T-helper 17 cell (primary cell): ENCODE results near the gene EXOSC1. TPM values are rescaled to one million over a fixed set of nuclear protein-coding genes. Genes with fewer than 3 reads are reported as not detected.
"Not testable (repeated sequence)": the region's sequence is repeated elsewhere in the genome, so short reads cannot be mapped to it uniquely, and the experiment has no call there.

ENCODE experiments used
- ATAC-seq: fragments of 150-1000 bp; cut with Tn5 transposase; 2 replicates; pipeline ENCODE4 v1.10.0; 2021; ENCODE audit warnings: mild to moderate bottlenecking, moderate library complexity
- DNase-seq, 3 donors: peaks; one replicate each; pipeline versions ENCODE4 v3.0.0 to v3.0.0-alpha.2; 2020 to 2021
- H3K9me3 ChIP-seq: one replicate; pipeline ENCODE4 v1.7.0; 2013; ENCODE audit warnings: low read length, mild to moderate bottlenecking; ENCODE audit not compliant: control insufficient read depth, poor library complexity, severe bottlenecking
- H3K27ac Mint-ChIP-seq: one replicate; pipeline ENCODE4 v1.8.0; 2022; ENCODE audit warnings: mild to moderate bottlenecking, moderate library complexity, mixed read lengths
- H3K27me3 Mint-ChIP-seq: one replicate; pipeline ENCODE4 v1.8.0; 2022; ENCODE audit warnings: mixed read lengths
- H3K36me3 Mint-ChIP-seq: one replicate; pipeline ENCODE4 v1.8.0; 2022; ENCODE audit warnings: low read depth, mixed read lengths
- H3K4me1 Mint-ChIP-seq: one replicate; pipeline ENCODE4 v1.8.0; 2022; ENCODE audit warnings: mild to moderate bottlenecking, mixed read lengths
- H3K4me3 Mint-ChIP-seq: one replicate; pipeline ENCODE4 v1.8.0; 2022; ENCODE audit warnings: mild to moderate bottlenecking, moderate library complexity, mixed read lengths
- total RNA-seq, 4 donors: library from RNA in 2 of 4; stranded (reverse) in 2 of 4; gene quantifications; one replicate each; pipeline ENCODE4 v1.2.3 and lab custom pipeline; 2022 to 2026

The EXOSC1 gene, protein sequence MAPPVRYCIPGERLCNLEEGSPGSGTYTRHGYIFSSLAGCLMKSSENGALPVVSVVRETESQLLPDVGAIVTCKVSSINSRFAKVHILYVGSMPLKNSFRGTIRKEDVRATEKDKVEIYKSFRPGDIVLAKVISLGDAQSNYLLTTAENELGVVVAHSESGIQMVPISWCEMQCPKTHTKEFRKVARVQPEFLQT
- 10 to 100 TPM; 32.0 to 38.6 TPM for total RNA-seq
- total RNA-seq (lab: John Stamatoyannopoulos, UW) = 25.6 to 51.5 reads per million in 2 donors

DNA sequence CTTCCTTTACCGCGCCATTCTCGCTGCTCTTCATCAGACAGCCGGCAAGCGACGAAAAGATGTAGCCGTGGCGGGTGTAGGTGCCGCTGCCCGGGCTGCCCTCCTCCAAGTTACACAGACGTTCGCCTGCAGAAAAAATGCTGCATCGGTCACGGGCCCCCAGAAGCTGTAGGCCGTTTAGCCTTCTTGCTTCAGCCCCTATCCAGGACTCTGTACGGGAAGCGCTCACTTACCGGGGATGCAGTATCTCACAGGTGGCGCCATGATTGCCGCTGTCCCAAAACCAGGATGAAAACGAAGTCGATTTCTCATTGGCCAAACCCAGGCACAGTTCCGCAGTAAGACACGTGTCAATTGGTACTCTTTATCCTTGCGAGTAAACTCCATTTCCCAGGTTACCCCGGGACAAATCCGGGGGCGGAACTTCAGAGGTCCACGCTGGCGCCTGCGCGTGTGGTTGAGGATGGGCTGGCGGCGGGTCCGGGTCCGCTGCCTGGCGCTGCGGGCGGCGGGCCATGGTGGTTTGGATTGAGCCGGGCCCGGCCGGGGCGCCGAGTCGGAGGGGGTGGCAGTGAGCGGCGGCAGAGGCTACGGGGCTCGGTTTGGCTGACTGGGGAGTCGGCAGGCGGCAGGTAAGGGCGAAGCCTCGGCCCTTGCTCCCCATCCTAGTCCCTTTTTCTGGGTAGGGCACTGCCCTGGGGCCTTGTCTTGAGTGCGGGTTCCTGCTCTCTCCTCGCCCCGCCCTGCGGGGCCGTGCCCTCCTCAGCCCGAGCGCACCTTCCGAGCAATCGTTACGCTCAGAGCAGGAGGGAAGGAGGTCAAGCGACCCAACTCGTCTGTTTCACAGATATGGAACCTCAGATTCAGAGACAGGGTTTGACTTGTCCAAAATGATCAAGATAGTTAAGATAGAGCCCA, at the start of gene EXOSC1, which contains the start of gene ZDHHC16:
Gene EXOSC1, minus strand, starts transcription at position 285 of the 918 bp plus-strand sequence. Its CDS starts 21 bp downstream, at position 264.
Gene ZDHHC16, plus strand, starts transcription at position 454 of the 918 bp plus-strand sequence. CDS start 5,501 bp downstream, outside the sequence.
- DNase-seq = peak; percentile 77 to 84 (median 79)
- Mint-ChIP-seq H3K4me3 (peak within 1 kb of the TSS; percentile 97), H3K4me1 (peaks cover 38% of the 10 kb centered on the region)

GRCh38 chr10:97494863-97495506, 49.2 kb upstream of the EXOSC1 start:
- no peaks in the 10 kb centered on the region for H3K36me3 Mint-ChIP-seq
- no peaks in the 10 kb centered on the region for H3K9me3 ChIP-seq
- H3K4me1 Mint-ChIP-seq = peaks cover 38% of the 10 kb centered on the region
- DNase-seq (no peak), ATAC-seq (no peak)
- H3K27ac Mint-ChIP-seq = peak overlapping the region; percentile 80
- peak overlapping the region; percentile 65 for H3K4me3 Mint-ChIP-seq
- H3K27me3 Mint-ChIP-seq = peaks cover 3% of the 10 kb centered on the region

More for the DNA sequence above, at the start of gene EXOSC1, which contains the start of gene ZDHHC16:
- H3K27ac Mint-ChIP-seq = peak within 1 kb of the TSS; percentile 91
- ATAC-seq = peak; percentile 97
- H3K36me3 Mint-ChIP-seq = peaks cover 3% of the 10 kb centered on the region
- H3K9me3 ChIP-seq = no peaks in the 10 kb centered on the region
- no peaks in the 10 kb centered on the region for H3K27me3 Mint-ChIP-seq

- Mint-ChIP-seq H3K27ac (peak overlapping the region; percentile 80), H3K4me3 (no peak overlapping the region), H3K27me3 (no peaks in the 10 kb centered on the region), H3K36me3 (no peaks in the 10 kb centered on the region), H3K4me1 (peaks cover 39% of the 10 kb centered on the region)
- no peaks in the 10 kb centered on the region for H3K9me3 ChIP-seq
- DNase-seq (no peak), ATAC-seq (no peak)
These were observed 48.3 kb upstream of the EXOSC1 start for GRCh38 chr10:97494151-97494550.

- no peak for ATAC-seq
- Mint-ChIP-seq H3K4me3 (no peak overlapping the region), H3K27me3 (no peaks in the 10 kb centered on the region)
These were observed 44.8 kb upstream of the EXOSC1 start for GRCh38 chr10:97490592-97490991.

GRCh38 chr10:97485647-97486281, 40.0 kb upstream of the EXOSC1 start:
- H3K27me3 Mint-ChIP-seq = no peaks in the 10 kb centered on the region
- no peaks in the 10 kb centered on the region for H3K36me3 Mint-ChIP-seq
- no peak for ATAC-seq
- peak overlapping the region; percentile 77 for H3K27ac Mint-ChIP-seq
- H3K4me1 Mint-ChIP-seq = peaks cover 28% of the 10 kb centered on the region
- H3K9me3 ChIP-seq = no peaks in the 10 kb centered on the region
- DNase-seq = no peak
- no peak overlapping the region for H3K4me3 Mint-ChIP-seq

More at GRCh38 chr10:97490592-97490991, 44.8 kb upstream of the EXOSC1 start:
- peak overlapping the region; percentile 54 for H3K27ac Mint-ChIP-seq
- no peaks in the 10 kb centered on the region for H3K36me3 Mint-ChIP-seq
- peaks cover 40% of the 10 kb centered on the region for H3K4me1 Mint-ChIP-seq
- no peaks in the 10 kb centered on the region for H3K9me3 ChIP-seq
- DNase-seq = no peak

DNA sequence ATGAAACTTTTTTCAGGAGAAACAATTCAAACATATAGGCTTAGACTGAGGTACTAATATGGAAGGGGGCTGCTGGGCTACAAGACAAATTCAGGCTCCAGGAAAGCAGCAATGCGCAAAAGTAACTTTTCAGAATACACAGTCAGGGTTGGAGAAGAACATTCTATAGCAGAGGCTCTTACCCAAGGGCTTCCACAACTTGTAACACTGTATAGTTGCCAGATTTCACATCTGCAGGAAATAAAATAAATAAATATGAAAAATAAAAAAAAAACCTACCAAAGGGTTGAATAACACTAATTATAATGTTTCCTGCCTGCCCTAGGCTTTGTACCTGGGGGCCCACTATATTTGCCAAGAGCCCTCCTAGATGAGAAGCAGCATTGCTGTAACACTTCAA, 38.1 kb upstream of the EXOSC1 start:
- H3K36me3 Mint-ChIP-seq = peaks cover 2% of the 10 kb centered on the region
- peaks cover 17% of the 10 kb centered on the region for H3K4me1 Mint-ChIP-seq
- H3K27ac Mint-ChIP-seq = no peak overlapping the region
- H3K4me3 Mint-ChIP-seq = no peak overlapping the region
- DNase-seq (no peak), ATAC-seq (no peak)
- no peaks in the 10 kb centered on the region for H3K9me3 ChIP-seq
- H3K27me3 Mint-ChIP-seq = no peaks in the 10 kb centered on the region

GRCh38 chr10:97483506-97483905, 37.7 kb upstream of the EXOSC1 start:
- Mint-ChIP-seq H3K4me3 (no peak overlapping the region), H3K4me1 (peaks cover 16% of the 10 kb centered on the region), H3K27me3 (no peaks in the 10 kb centered on the region), H3K27ac (no peak overlapping the region), H3K36me3 (peaks cover 2% of the 10 kb centered on the region)
- no peak for DNase-seq
- no peak for ATAC-seq
- no peaks in the 10 kb centered on the region for H3K9me3 ChIP-seq

DNA sequence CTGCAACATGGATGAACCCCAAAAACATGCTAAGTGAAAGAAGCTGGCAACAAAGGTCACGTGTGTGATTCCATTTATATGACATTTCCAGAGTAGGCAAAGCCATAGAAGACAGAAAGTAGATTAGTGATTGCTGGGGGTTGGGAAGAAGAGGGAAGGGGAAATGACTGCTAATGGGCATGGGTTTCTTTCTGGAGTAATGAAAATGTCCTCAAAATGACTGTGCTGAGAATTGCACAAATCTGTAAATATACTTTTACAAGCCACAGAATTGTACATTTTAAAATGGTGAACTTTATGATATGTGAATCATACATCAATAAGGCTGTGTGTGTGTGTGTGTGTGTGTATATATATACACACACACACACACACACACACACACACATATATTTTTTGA, 36.6 kb upstream of the EXOSC1 start:
- no peak for ATAC-seq
- no peaks in the 10 kb centered on the region for H3K9me3 ChIP-seq
- H3K27ac Mint-ChIP-seq = peak overlapping the region; percentile 24
- H3K36me3 Mint-ChIP-seq = peaks cover 6% of the 10 kb centered on the region
- no peak overlapping the region for H3K4me3 Mint-ChIP-seq
- peaks cover 13% of the 10 kb centered on the region for H3K4me1 Mint-ChIP-seq
- no peaks in the 10 kb centered on the region for H3K27me3 Mint-ChIP-seq
- DNase-seq = no peak

DNA sequence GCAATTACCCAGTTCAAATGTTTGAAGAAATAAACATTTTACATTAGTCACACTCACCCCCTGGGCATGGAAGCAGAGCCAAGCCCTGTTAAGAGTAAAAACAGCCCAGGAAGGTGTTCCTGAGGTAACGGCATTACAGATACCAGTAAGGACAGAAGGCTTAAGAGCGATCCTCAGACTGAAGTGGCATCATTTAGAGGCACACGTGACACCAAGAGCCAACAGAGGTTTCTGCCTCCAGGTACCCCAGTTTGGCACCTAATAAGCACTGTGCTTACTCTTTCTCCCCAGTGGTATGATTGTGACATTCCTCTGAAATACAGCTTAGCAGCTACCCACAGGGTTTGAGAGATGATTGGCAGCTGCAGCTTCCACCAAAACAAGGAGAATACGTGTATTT, 35.3 kb upstream of the EXOSC1 start:
- no peaks in the 10 kb centered on the region for H3K27me3 Mint-ChIP-seq

GRCh38 chr10:97479939-97480338, 34.1 kb upstream of the EXOSC1 start:
- DNase-seq = no peak
- no peaks in the 10 kb centered on the region for H3K9me3 ChIP-seq
- Mint-ChIP-seq H3K4me1 (peaks cover 7% of the 10 kb centered on the region), H3K4me3 (no peak overlapping the region), H3K27ac (peak overlapping the region; percentile 37), H3K36me3 (peaks cover 13% of the 10 kb centered on the region), H3K27me3 (no peaks in the 10 kb centered on the region)
- ATAC-seq = no peak

More for the DNA sequence above, 35.3 kb upstream of the EXOSC1 start:
- peaks cover 8% of the 10 kb centered on the region for H3K36me3 Mint-ChIP-seq
- ATAC-seq (no peak), DNase-seq (no peak)
- peak overlapping the region; percentile 37 for H3K27ac Mint-ChIP-seq
- H3K9me3 ChIP-seq = no peaks in the 10 kb centered on the region
- no peak overlapping the region for H3K4me3 Mint-ChIP-seq
- peaks cover 11% of the 10 kb centered on the region for H3K4me1 Mint-ChIP-seq

GRCh38 chr10:97479410-97479809, 33.6 kb upstream of the EXOSC1 start:
- not testable (repeated sequence) for H3K9me3 ChIP-seq, ATAC-seq, H3K4me3 Mint-ChIP-seq, H3K4me1 Mint-ChIP-seq, H3K27ac Mint-ChIP-seq, DNase-seq, H3K27me3 Mint-ChIP-seq
- H3K36me3 Mint-ChIP-seq = peaks cover 14% of the 10 kb centered on the region

GRCh38 chr10:97475936-97476594, 30.3 kb upstream of the EXOSC1 start:
- Mint-ChIP-seq H3K4me1 (peaks cover 3% of the 10 kb centered on the region), H3K27me3 (no peaks in the 10 kb centered on the region), H3K4me3 (no peak overlapping the region), H3K36me3 (peaks cover 14% of the 10 kb centered on the region), H3K27ac (no peak overlapping the region)
- no peaks in the 10 kb centered on the region for H3K9me3 ChIP-seq
- DNase-seq (no peak), ATAC-seq (no peak)
